GM12878 (cell line): ENCODE results near the gene LAD1. TPM values are rescaled to one million over a fixed set of nuclear protein-coding genes. Genes with fewer than 3 reads are reported as not detected.

Experiments used
- ASH2L ChIP-seq: fragments of 300-600, 200-600 bp; sonication (generic); IDR thresholded peaks from 2 replicates; pipeline ENCODE4 v1.6.1; 2017; ENCODE audit warnings: low read depth, mild to moderate bottlenecking, borderline replicate concordance
- BMI1 ChIP-seq: fragments of 450-650 bp; IDR thresholded peaks from 2 replicates; pipeline ENCODE4 v1.6.1; 2016; ENCODE audit warnings: mild to moderate bottlenecking, moderate library complexity, borderline replicate concordance
- EGR1 ChIP-seq, 2 experiments: IDR thresholded peaks; 1 replicate in 1 of 2; 2 replicates in 1 of 2; pipeline ENCODE4 v1.6.1; 2011 to 2012; ENCODE audit warnings: low read depth in 2 of 2, low read length in 2 of 2, borderline replicate concordance in 1 of 2, mild to moderate bottlenecking in 1 of 2, moderate library complexity in 1 of 2
- ESRRA ChIP-seq: IDR thresholded peaks from 2 replicates; pipeline ENCODE4 v1.6.1; 2012; ENCODE audit warnings: mild to moderate bottlenecking, low read length, improper control_type of control experiment
- HDGF ChIP-seq: fragments of 450-650 bp; IDR thresholded peaks from 2 replicates; pipeline ENCODE4 v1.6.1; 2016; ENCODE audit warnings: antibody characterized with exemption
- LARP7 ChIP-seq: fragments of 450-650 bp; IDR thresholded peaks from 2 replicates; pipeline ENCODE4 v1.6.1; 2017; ENCODE audit warnings: mild to moderate bottlenecking
- MEF2B ChIP-seq: fragments of 450-650 bp; IDR thresholded peaks from 2 replicates; pipeline ENCODE4 v1.6.1; 2018; ENCODE audit warnings: mild to moderate bottlenecking, moderate library complexity; ENCODE audit not compliant: partially characterized antibody, poor library complexity, severe bottlenecking
- MTA2 ChIP-seq: fragments of 450-650 bp; IDR thresholded peaks from 2 replicates; pipeline ENCODE4 v1.6.1; 2016; ENCODE audit warnings: low read depth, mild to moderate bottlenecking, moderate library complexity
- NR2C2 ChIP-seq: IDR thresholded peaks from 2 replicates; pipeline ENCODE4 v1.6.1; 2011; ENCODE audit warnings: borderline replicate concordance, low read depth; ENCODE audit not compliant: control insufficient read depth, insufficient read length
- SUPT20H ChIP-seq: IDR thresholded peaks from 2 replicates; pipeline ENCODE4 v1.6.1; 2011; ENCODE audit warnings: low read depth, mild to moderate bottlenecking, low read length, moderate library complexity, borderline replicate concordance; ENCODE audit not compliant: control insufficient read depth
- TCF12 ChIP-seq: IDR thresholded peaks from 2 replicates; pipeline ENCODE4 v1.6.1; 2011; ENCODE audit warnings: low read depth, mild to moderate bottlenecking, low read length
- ZZZ3 ChIP-seq: IDR thresholded peaks from 2 replicates; pipeline ENCODE4 v1.6.1; 2011; ENCODE audit warnings: low read depth; ENCODE audit not compliant: control insufficient read depth, insufficient read length
- polyA plus RNA-seq, 11 experiments: library from polyadenylated mRNA; depleted of rRNA in 4 of 11; unstranded in 6 of 11; stranded (reverse) in 5 of 11; fragments of >200 nt; fragmentation: Nextera tagmentation in 4 of 11; fragmentation: Illumina TruSeq in 1 of 11; extraction: Ambion mirVana in 4 of 11; extraction: Trizol in 1 of 11; gene quantifications; 1 replicate in 1 of 11; 2 replicates in 10 of 11; pipeline versions ENCODE4 v1.2.1 to v1.2.3, GENCODE V29; 2011 to 2016; ENCODE audit warnings: inconsistent platforms in 2 of 11, missing spikeins in 2 of 11, low read depth in 1 of 11
- total RNA-seq, 4 experiments: library from RNA; depleted of rRNA in 3 of 4; stranded (reverse); fragments of >200 nt in 3 of 4; fragmentation: Illumina TruSeq in 1 of 4; extraction: Trizol in 1 of 4; gene quantifications; 2 replicates each; pipeline versions ENCODE4 v1.2.1 to v1.2.3, GENCODE V29; 2013 to 2021
- TF ChIP-seq, protein P1 (sequence below): fragments of 450-650 bp; IDR thresholded peaks from 2 replicates; pipeline ENCODE4 v1.6.1; 2017; ENCODE audit warnings: mild to moderate bottlenecking, moderate library complexity
- TF ChIP-seq, protein P2 (sequence below): IDR thresholded peaks from 2 replicates; pipeline ENCODE4 v1.6.1; 2011; ENCODE audit warnings: low read depth, low read length, improper control_type of control experiment, borderline replicate concordance
- TF ChIP-seq, protein P3 (sequence below): IDR thresholded peaks from 2 replicates; pipeline ENCODE4 v1.6.1; 2012; ENCODE audit warnings: mild to moderate bottlenecking, low read depth, low read length
- TF ChIP-seq, protein P4 (sequence below): IDR thresholded peaks from 2 replicates; pipeline ENCODE4 v1.6.1; 2012; ENCODE audit warnings: low read length, inconsistent platforms
- TF ChIP-seq, protein P5 (sequence below): IDR thresholded peaks from 2 replicates; pipeline ENCODE4 v1.6.1; 2011; ENCODE audit warnings: borderline replicate concordance, low read depth, mild to moderate bottlenecking, moderate library complexity, low read length; ENCODE audit not compliant: insufficient read depth, poor library complexity, severe bottlenecking

LAD1 gene
- total and polyA plus RNA-seq, 10 of the 15 experiments (the other 5 are each of a cell fraction or from before 2014, with no cell fraction given): 0.05 to 0.48 (median 0.32) TPM; not detected in 3

DNA sequence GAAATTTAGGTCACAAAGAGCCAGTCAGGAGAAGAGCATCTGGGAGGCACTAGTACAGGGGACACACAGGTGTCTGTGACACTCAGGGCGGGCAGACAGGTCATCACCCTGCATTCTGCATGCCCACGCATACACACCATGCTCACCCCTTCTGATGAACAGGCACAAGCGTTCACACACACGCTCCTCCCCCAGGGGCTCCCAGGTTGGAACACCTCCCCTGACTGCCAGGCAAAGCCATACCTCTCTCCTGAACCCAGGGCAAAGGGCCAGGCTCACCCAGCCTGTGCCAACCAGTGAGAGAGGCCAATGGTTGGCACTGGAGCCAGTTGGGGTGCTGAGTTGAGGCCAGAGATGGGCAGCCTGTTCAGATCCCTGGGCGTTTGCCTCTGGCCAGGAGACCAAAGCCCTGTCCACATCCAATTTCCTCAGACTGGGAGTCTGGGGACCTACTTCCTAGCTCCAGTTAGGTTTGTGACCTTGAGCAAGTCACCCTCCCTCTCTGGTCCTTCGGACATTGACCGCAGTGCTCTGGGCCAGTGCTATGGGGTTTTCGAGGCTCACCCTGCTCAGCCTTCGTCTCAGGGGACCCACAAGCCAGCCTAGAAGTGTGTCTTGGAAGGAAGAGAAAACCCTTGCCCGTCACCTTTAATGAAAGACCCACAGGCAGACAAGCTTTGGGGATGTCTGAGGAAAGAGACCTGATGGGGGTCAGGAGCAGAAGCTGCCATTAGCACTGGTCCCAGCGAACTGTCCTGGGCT is 5.8 kb upstream of the LAD1 start (continued):
- TF ChIP-seq, protein P1, sequence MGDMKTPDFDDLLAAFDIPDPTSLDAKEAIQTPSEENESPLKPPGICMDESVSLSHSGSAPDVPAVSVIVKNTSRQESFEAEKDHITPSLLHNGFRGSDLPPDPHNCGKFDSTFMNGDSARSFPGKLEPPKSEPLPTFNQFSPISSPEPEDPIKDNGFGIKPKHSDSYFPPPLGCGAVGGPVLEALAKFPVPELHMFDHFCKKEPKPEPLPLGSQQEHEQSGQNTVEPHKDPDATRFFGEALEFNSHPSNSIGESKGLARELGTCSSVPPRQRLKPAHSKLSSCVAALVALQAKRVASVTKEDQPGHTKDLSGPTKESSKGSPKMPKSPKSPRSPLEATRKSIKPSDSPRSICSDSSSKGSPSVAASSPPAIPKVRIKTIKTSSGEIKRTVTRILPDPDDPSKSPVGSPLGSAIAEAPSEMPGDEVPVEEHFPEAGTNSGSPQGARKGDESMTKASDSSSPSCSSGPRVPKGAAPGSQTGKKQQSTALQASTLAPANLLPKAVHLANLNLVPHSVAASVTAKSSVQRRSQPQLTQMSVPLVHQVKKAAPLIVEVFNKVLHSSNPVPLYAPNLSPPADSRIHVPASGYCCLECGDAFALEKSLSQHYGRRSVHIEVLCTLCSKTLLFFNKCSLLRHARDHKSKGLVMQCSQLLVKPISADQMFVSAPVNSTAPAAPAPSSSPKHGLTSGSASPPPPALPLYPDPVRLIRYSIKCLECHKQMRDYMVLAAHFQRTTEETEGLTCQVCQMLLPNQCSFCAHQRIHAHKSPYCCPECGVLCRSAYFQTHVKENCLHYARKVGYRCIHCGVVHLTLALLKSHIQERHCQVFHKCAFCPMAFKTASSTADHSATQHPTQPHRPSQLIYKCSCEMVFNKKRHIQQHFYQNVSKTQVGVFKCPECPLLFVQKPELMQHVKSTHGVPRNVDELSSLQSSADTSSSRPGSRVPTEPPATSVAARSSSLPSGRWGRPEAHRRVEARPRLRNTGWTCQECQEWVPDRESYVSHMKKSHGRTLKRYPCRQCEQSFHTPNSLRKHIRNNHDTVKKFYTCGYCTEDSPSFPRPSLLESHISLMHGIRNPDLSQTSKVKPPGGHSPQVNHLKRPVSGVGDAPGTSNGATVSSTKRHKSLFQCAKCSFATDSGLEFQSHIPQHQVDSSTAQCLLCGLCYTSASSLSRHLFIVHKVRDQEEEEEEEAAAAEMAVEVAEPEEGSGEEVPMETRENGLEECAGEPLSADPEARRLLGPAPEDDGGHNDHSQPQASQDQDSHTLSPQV: no peak
- no peak for TF ChIP-seq ESRRA
- 0 out of 2 replicates have a peak, but pooled peaks have one; percentile 18 for TF ChIP-seq LARP7
- TF ChIP-seq SUPT20H: no peak
- TF ChIP-seq, protein P2, sequence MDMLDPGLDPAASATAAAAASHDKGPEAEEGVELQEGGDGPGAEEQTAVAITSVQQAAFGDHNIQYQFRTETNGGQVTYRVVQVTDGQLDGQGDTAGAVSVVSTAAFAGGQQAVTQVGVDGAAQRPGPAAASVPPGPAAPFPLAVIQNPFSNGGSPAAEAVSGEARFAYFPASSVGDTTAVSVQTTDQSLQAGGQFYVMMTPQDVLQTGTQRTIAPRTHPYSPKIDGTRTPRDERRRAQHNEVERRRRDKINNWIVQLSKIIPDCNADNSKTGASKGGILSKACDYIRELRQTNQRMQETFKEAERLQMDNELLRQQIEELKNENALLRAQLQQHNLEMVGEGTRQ: no peak
- TF ChIP-seq MEF2B: peak; percentile 65
- peak; percentile 63; the same call in 1 of the 2 replicates for TF ChIP-seq HDGF
- TF ChIP-seq ASH2L: no peak
- TF ChIP-seq, protein P3, sequence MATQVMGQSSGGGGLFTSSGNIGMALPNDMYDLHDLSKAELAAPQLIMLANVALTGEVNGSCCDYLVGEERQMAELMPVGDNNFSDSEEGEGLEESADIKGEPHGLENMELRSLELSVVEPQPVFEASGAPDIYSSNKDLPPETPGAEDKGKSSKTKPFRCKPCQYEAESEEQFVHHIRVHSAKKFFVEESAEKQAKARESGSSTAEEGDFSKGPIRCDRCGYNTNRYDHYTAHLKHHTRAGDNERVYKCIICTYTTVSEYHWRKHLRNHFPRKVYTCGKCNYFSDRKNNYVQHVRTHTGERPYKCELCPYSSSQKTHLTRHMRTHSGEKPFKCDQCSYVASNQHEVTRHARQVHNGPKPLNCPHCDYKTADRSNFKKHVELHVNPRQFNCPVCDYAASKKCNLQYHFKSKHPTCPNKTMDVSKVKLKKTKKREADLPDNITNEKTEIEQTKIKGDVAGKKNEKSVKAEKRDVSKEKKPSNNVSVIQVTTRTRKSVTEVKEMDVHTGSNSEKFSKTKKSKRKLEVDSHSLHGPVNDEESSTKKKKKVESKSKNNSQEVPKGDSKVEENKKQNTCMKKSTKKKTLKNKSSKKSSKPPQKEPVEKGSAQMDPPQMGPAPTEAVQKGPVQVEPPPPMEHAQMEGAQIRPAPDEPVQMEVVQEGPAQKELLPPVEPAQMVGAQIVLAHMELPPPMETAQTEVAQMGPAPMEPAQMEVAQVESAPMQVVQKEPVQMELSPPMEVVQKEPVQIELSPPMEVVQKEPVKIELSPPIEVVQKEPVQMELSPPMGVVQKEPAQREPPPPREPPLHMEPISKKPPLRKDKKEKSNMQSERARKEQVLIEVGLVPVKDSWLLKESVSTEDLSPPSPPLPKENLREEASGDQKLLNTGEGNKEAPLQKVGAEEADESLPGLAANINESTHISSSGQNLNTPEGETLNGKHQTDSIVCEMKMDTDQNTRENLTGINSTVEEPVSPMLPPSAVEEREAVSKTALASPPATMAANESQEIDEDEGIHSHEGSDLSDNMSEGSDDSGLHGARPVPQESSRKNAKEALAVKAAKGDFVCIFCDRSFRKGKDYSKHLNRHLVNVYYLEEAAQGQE: no peak
- TF ChIP-seq ZZZ3: no peak
- no peak for TF ChIP-seq EGR1 (IDR thresholded peaks at IDR 0.05; ENCODE audit: borderline replicate concordance in 1 of 2, low read depth in 2 of 2, low read length in 2 of 2)
- no peak for TF ChIP-seq NR2C2
- no peak for TF ChIP-seq BMI1
- TF ChIP-seq MTA2: no peak
- TF ChIP-seq TCF12: no peak
- TF ChIP-seq, protein P4, sequence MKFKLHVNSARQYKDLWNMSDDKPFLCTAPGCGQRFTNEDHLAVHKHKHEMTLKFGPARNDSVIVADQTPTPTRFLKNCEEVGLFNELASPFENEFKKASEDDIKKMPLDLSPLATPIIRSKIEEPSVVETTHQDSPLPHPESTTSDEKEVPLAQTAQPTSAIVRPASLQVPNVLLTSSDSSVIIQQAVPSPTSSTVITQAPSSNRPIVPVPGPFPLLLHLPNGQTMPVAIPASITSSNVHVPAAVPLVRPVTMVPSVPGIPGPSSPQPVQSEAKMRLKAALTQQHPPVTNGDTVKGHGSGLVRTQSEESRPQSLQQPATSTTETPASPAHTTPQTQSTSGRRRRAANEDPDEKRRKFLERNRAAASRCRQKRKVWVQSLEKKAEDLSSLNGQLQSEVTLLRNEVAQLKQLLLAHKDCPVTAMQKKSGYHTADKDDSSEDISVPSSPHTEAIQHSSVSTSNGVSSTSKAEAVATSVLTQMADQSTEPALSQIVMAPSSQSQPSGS: no peak
- TF ChIP-seq, protein P5, sequence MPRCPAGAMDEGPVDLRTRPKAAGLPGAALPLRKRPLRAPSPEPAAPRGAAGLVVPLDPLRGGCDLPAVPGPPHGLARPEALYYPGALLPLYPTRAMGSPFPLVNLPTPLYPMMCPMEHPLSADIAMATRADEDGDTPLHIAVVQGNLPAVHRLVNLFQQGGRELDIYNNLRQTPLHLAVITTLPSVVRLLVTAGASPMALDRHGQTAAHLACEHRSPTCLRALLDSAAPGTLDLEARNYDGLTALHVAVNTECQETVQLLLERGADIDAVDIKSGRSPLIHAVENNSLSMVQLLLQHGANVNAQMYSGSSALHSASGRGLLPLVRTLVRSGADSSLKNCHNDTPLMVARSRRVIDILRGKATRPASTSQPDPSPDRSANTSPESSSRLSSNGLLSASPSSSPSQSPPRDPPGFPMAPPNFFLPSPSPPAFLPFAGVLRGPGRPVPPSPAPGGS: no peak
